ENCODE measurements around the gene KHDC4.

DNA sequence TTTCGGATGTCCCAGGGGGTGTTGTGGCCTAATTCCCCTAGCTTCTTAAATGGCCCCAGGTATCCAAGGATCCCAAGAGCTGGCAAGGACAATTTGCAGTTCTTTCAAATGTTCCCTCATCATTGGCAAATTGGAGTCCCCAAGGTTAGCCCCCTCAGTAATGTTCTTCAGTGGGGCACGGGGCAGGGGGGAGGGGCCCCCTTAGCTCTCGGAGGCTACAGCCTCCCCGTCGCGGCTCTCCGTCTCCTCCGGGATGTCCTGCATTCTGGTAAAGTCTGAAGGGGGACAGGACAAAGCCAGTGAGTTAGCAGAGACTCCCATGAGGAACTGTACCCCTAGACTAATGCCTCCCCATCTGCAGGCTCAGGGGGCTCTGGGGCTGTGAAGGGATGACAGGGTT lies 13.5 kb upstream of the KHDC4 start:
- TF ChIP-seq CTCF (IDR thresholded peaks at IDR 0.05 in 4 of 5, conservative IDR thresholded peaks at IDR 0.05 in 1 of 5) (no peak), POLR2A (IDR thresholded peaks at IDR 0.05) (no peak)
